Left lobe of liver (tissue), 2 donors: Measurements from ENCODE around the gene SCMH1. TPM values are rescaled to one million over a fixed set of nuclear protein-coding genes. Genes with fewer than 3 reads are reported as not detected.
A peak's percentile ranks its signal among the peaks of the same experiment; 100 is the strongest.

Experiments
- ATAC-seq: fragments of 200-7000 bp; cut with Tn5 transposase; one replicate; pipeline ENCODE4 v1.9.1; 2020; ENCODE audit warnings: mild to moderate bottlenecking, moderate library complexity
- DNase-seq: peaks from one replicate; pipeline ENCODE4 v3.0.0-alpha.2; 2020; ENCODE audit warnings: low spot score
- total RNA-seq: library from RNA; stranded (reverse); gene quantifications from one replicate; pipeline ENCODE4 v1.2.1, GENCODE V29; 2021
- donor health status: DM: no; HTN: no; CAD: no; lungs with moderate emphysema.
- donor health status: DM: no; HTN: yes; CAD: no.

The SCMH1 gene
- total RNA-seq, 1 donor from 2014 or later, result 10.7 TPM

- no peak for DNase-seq
Measured at GRCh38 chr1:40981691-40982448, 260.2 kb downstream of the SCMH1 start.

GRCh38 chr1:40980453-40981121 lies 261.5 kb downstream of the SCMH1 start:
- DNase-seq, result peak; percentile 49
- peak; percentile 28 for ATAC-seq

More at GRCh38 chr1:40981691-40982448, 260.2 kb downstream of the SCMH1 start:
- ATAC-seq, result no peak

GRCh38 chr1:40980068-40980452 lies 262.0 kb downstream of the SCMH1 start:
- ATAC-seq (peak; percentile 27), DNase-seq (no peak)

- DNase-seq (peak; percentile 97), ATAC-seq (peak; percentile 87)
Measured at GRCh38 chr1:40979241-40980067, 262.7 kb downstream of the SCMH1 start, which contains the start of gene CTPS1. Gene CTPS1, plus strand, starts transcription at chr1:40979696. Its CDS starts 3,595 bp downstream, at chr1:40983291.

GRCh38 chr1:40978886-40979240 lies 263.2 kb downstream of the SCMH1 start:
- ATAC-seq, result no peak
- DNase-seq, result no peak

- no peak for ATAC-seq
- DNase-seq, result no peak
Measured at GRCh38 chr1:40977716-40978115, 264.4 kb downstream of the SCMH1 start.

Other genes with a start within 250 kb of the SCMH1 start
- gene SLFNL1, start 220.6 kb downstream of the SCMH1 start, total RNA-seq, result not detected
- gene FOXO6, start 119.1 kb upstream of the SCMH1 start, total RNA-seq, result 0.38 TPM
- not detected for gene EDN2, start 242.4 kb upstream of the SCMH1 start, total RNA-seq